Left ventricle myocardium inferior (tissue), 1 donor: ENCODE measurements around the gene WDR3. TPM values are rescaled to one million over a fixed set of nuclear protein-coding genes. Genes with fewer than 3 reads are reported as not detected.
A peak's percentile ranks its signal among the peaks of the same experiment; 100 is the strongest.

Experiments
- DNase-seq: peaks from one replicate; pipeline ENCODE4 v3.0.0-alpha.2; 2020
- H3K27ac ChIP-seq: fragments of 200-600 bp; replicated peaks from 2 replicates; pipeline ENCODE4 v1.8.0; 2021
- H3K27me3 ChIP-seq: fragments of 200-600 bp; 2 replicates; pipeline ENCODE4 v1.8.0; 2021; ENCODE audit warnings: low read depth
- H3K36me3 ChIP-seq: fragments of 200-600 bp; 2 replicates; pipeline ENCODE4 v1.8.0; 2021
- H3K4me1 ChIP-seq: fragments of 200-600 bp; 2 replicates; pipeline ENCODE4 v1.8.0; 2021
- H3K4me3 ChIP-seq: fragments of 200-600 bp; 2 replicates; pipeline ENCODE4 v1.8.0; 2021; ENCODE audit warnings: mild to moderate bottlenecking, moderate library complexity
- H3K9me3 ChIP-seq: fragments of 200-600 bp; replicated peaks from 2 replicates; pipeline ENCODE4 v1.8.0; 2021
- intact Hi-C: fragments of 100-400 bp; cut with micrococcal nuclease; formaldehyde crosslinking; loops from one replicate; pipeline ENCODE4 v1.11.0; 2022
- total RNA-seq: library from RNA; stranded (reverse); fragmentation: NEBNext Ultra II Directional; extraction: Animal tissue kit (Norgen Biotek cat#: 25700); gene quantifications from one replicate; pipeline ENCODE4 v1.2.1, GENCODE V29; 2021
- TF ChIP-seq, protein P1 (sequence below): fragments of 200-600 bp; IDR thresholded peaks from 2 replicates; pipeline ENCODE4 v1.8.0; 2021; ENCODE audit warnings: antibody characterized with exemption, mild to moderate bottlenecking, borderline replicate concordance
- donor health status: DM: no; HTN: yes; CAD: no; lungs with severe emphysema.

WDR3 gene
- total RNA-seq, 1 donor from 2014 or later: 10.8 TPM

DNA sequence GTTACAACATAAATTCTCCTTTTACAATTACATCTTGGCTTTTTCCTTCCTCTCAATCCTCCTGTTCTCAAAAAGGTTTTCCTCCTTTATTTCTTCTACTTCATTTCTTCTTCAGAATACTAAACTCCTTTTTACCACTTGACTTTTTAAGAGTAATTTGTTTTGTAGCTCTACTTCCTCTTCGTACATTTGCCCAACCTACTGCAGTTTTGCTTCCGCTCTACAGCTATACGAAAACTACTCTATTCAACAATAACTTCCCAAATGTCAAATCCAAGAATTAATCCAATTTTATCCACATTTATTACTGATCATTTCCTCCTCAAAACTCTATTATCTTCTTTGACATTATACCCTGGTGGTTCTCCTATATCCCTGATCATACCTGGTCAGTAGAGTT, 3.6 kb upstream of the WDR3 start:
- no peak for DNase-seq
- TF ChIP-seq, protein P1, sequence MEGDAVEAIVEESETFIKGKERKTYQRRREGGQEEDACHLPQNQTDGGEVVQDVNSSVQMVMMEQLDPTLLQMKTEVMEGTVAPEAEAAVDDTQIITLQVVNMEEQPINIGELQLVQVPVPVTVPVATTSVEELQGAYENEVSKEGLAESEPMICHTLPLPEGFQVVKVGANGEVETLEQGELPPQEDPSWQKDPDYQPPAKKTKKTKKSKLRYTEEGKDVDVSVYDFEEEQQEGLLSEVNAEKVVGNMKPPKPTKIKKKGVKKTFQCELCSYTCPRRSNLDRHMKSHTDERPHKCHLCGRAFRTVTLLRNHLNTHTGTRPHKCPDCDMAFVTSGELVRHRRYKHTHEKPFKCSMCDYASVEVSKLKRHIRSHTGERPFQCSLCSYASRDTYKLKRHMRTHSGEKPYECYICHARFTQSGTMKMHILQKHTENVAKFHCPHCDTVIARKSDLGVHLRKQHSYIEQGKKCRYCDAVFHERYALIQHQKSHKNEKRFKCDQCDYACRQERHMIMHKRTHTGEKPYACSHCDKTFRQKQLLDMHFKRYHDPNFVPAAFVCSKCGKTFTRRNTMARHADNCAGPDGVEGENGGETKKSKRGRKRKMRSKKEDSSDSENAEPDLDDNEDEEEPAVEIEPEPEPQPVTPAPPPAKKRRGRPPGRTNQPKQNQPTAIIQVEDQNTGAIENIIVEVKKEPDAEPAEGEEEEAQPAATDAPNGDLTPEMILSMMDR: no peak
- Histone ChIP-seq H3K27ac (no peak overlapping the region), H3K36me3 (no peaks in the 10 kb centered on the region), H3K4me3 (no peak overlapping the region), H3K27me3 (no peaks in the 10 kb centered on the region), H3K4me1 (peaks cover 39% of the 10 kb centered on the region), H3K9me3 (no peaks in the 10 kb centered on the region)
- intact Hi-C loops: no loop called here

DNA sequence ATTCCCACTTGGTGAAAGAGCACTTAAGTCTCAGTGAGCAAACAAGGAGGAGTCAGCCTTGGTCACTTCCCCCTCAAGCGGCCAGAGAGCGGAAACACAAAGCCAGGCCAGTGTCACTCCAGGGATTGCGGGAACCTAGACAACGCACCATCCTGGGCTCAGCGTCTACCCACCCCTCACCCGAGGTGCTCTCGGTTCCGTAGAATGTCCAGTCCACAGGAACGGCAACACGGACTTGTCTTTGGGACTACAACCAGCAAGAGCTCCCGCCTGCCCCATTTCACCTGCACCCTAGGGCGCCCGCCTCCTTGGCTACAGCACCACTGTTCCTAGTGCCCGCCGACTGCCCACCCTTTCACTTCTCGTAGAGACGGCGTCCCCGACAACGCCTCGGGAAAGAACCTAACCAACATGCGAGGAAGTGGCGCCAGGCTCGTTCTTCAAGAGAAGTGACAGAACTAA, 627 bp upstream of the WDR3 start:
- Histone ChIP-seq H3K4me3 (peak overlapping the region; percentile 80), H3K9me3 (no peaks in the 10 kb centered on the region), H3K27me3 (no peaks in the 10 kb centered on the region), H3K36me3 (peaks cover 1% of the 10 kb centered on the region), H3K4me1 (peaks cover 55% of the 10 kb centered on the region), H3K27ac (peak overlapping the region; percentile 89)
- TF ChIP-seq, protein P1: peak; percentile 19
- intact Hi-C loops: no loop called here
- peak; percentile 48 for DNase-seq

DNA sequence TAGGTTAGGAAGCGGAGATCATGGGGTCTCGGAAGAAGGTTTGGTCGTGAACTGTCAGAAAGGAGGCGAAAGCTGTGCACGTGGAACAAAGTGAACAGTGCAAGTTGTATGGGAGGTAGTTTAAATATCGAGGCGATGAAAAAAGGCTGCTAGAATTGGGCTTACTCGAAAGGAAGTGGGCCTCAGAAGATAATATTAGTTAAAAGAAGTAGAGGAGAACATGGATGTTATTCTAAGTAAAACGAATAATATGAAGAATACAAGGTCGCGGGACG, 571 bp downstream of the WDR3 start:
- peaks cover 55% of the 10 kb centered on the region for H3K4me1 ChIP-seq
- intact Hi-C loops: no loop called here
- H3K27ac ChIP-seq: peak overlapping the region; percentile 89

DNA sequence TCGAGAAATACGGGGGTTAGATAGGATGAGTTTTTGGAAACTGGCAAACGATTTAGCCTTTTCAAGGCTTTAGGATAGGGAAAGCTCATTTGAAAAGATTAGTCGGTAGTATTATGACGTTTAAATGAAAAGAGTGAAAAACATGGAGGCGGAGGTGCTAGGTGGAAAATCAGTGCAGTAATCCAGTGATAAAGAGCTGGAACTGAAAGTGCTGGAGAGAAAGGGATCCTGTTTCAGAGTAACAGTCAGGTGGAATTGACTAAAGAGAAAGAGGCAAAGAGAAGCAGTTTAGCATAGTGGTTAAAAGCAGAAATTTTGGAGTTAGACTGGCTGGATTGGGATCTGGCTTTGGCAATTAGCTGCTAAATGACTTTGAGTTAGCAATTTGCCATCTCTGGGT, 945 bp downstream of the WDR3 start:
- Histone ChIP-seq H3K4me3 (peak overlapping the region; percentile 80), H3K36me3 (peaks cover 16% of the 10 kb centered on the region), H3K27ac (no peak overlapping the region), H3K4me1 (peaks cover 55% of the 10 kb centered on the region), H3K9me3 (no peaks in the 10 kb centered on the region), H3K27me3 (no peaks in the 10 kb centered on the region)
- TF ChIP-seq, protein P1: no peak
- intact Hi-C loops: no loop called here
- DNase-seq: no peak

More for the DNA sequence above, 571 bp downstream of the WDR3 start:
- Histone ChIP-seq H3K36me3 (peaks cover 13% of the 10 kb centered on the region), H3K27me3 (no peaks in the 10 kb centered on the region), H3K4me3 (peak overlapping the region; percentile 80), H3K9me3 (no peaks in the 10 kb centered on the region)
- TF ChIP-seq, protein P1: no peak
- DNase-seq: no peak

DNA sequence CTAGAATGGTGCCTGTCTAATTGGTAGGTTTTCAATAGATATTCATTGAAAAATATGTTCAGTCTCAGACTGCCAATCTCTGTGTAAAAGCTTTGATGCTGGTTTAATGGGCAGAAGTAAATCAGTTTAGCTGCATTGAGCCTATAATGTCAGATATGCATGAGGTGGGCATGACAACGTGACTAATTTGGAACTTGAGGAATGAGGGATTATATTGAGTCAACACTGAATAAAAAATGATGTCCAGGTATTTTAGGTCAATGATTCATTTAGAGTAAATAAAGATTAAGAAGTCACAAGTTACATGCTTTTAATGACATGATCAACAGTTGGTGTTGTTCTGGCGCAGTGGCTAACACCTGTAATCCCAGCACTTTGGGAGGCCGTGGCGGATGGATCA, 3.0 kb downstream of the WDR3 start:
- peaks cover 47% of the 10 kb centered on the region for H3K4me1 ChIP-seq
- intact Hi-C loops: no loop called here
- peaks cover 34% of the 10 kb centered on the region for H3K36me3 ChIP-seq
- no peak overlapping the region for H3K27ac ChIP-seq
- TF ChIP-seq, protein P1: no peak
- no peaks in the 10 kb centered on the region for H3K27me3 ChIP-seq
- no peaks in the 10 kb centered on the region for H3K9me3 ChIP-seq
- no peak for DNase-seq
- H3K4me3 ChIP-seq: no peak overlapping the region

DNA sequence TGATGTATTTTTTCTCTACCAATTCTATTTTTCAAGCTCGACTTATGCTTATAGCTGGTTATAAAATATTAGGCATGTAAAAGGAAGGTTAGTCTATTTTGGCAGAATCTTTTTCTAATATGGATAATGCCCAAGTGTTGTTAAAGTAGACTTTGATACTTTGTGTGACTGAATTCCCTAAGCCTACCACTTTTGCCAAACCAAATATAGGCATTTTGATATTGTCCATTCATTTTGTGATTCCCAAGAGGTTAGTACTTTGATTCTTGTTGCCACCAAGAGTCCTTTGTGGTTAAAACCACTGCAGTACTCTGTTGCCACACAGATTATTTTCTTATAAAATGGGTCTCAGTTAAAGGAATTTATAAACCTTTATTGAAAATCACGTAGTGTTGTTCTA, 4.2 kb downstream of the WDR3 start:
- H3K4me3 ChIP-seq: no peak overlapping the region
- DNase-seq: no peak
- H3K9me3 ChIP-seq: no peaks in the 10 kb centered on the region
- H3K27me3 ChIP-seq: no peaks in the 10 kb centered on the region
- TF ChIP-seq, protein P1: no peak
- intact Hi-C loops: no loop called here
- peaks cover 46% of the 10 kb centered on the region for H3K36me3 ChIP-seq
- no peak overlapping the region for H3K27ac ChIP-seq
- peaks cover 35% of the 10 kb centered on the region for H3K4me1 ChIP-seq
